Suppressor macrophage (primary cell): ENCODE results near the gene SH2B2.
"Not testable (repeated sequence)": the region's sequence is repeated elsewhere in the genome, so short reads cannot be mapped to it uniquely, and the experiment has no call there.

Experiments used
- DNase-seq, 4 experiments: peaks; one replicate each; pipeline ENCODE4 v3.0.0-alpha.2; 2020 to 2022

The SH2B2 gene

DNA sequence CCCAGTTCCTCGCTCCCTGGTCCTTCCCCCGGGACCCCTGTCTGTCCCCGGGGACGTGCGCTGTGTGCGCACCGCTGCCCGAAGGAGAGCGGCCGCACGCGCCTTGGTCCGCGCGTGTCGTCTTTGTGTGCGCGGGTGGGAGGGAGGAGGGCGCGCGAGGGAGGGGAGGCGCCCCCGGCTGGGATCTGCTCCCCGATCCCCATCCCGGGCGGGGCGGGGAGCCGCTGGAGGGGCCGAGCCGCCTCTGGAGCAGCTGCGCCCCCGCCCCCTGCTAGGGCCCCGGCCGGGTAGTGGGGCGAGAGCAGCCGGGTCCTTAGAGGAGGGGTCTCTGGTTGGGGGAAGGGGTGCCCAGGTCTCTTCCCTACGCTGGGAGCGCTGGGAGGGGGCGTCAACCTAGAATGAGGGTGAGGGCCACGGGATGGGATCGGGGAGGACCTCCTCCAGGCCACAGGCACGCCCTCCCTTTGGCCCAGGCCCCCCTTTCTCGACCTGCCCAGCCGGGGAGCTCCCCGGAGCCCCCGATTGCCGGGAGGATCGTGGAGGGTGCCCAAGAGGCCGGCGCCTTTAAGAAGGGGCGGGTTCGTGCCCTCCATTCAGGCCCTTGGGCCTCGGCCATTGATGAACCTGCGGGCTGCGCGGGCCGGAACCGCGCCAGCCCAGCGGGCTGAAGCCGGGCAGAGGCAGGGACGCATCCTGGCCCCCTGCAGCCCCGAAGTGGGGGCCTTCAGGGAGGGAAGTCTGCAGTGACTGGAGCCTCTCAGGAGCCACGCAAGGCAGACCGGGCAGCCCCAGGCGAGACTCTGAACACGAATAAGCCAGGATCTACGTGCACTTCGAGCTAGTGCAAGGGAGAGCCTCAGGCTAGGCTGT is 678 bp downstream of the SH2B2 start:
- DNase-seq: peak in 3 of 4 experiments; percentile 43 to 66 (median 54)

- DNase-seq: no peak
These were observed 1.3 kb downstream of the SH2B2 start for GRCh38 chr7:102287981-102288278.

- DNase-seq: peak; percentile 51 to 75 (median 71)
These were observed 1.7 kb downstream of the SH2B2 start for GRCh38 chr7:102288285-102288930.

GRCh38 chr7:102289057-102289456 is 2.4 kb downstream of the SH2B2 start:
- DNase-seq: peak in 1 of 4 experiments; percentile 37

DNA sequence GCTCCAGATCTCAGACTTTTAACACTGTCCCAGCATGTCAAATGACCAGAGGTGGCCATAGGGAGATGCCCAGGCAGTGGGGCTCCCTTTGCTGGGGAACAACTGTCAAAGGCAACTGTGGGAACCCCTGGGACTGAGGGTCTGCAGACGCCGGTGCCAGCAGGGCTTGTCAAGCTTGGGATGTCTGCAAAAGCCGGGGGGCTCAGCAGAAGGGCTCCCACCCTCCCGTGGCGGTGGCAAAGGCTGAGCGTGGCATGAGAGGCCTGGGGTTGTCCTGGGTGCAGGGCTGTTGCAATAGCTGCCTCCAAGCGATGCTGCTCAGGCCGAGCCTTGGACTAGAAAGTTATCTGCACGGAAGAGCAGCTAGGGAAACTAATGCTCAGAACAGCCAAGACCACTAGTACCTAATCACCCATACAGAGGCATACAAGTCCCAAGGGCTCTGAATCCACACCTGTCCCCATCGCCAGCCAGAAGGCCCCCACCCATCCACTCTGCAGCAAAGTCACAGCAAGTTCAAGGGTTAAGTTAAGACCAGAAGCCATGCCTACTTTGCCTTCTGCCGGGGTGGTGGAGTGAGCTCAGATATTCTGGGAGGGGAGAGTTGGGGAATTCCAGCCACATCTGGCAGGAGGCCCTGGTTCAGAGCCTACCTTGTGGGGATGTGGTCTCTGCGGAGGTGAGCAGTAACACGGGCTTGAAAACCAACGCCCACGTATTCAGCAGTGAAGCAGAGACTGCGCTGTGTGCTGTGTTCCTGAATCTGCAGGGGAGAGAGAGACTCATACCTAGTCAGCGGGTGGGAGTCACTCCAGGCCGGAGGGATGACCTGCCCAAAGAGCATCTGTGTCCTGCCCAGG is 4.6 kb downstream of the SH2B2 start:
- DNase-seq: no peak

DNA sequence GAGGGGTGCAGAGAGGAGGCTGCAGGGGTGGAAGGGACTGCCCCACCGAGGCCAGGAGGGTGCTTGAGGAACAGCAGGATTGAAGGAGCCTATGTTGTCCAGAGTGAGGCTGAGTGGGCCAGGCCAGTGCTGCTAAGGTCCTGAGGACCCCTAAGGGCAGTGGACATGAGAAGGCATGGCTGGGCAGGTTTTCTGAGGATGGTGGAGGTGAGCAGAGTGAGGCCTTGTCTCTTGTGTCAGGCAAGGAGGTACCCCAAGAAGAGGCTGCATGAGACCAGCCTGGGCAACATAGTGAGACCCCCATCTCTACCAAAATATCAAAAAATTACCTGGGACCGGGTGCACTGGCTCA is 5.2 kb downstream of the SH2B2 start:
- no peak for DNase-seq

GRCh38 chr7:102292813-102293798 is 6.4 kb downstream of the SH2B2 start:
- DNase-seq: peak in 1 of 4 experiments; percentile 17

DNA sequence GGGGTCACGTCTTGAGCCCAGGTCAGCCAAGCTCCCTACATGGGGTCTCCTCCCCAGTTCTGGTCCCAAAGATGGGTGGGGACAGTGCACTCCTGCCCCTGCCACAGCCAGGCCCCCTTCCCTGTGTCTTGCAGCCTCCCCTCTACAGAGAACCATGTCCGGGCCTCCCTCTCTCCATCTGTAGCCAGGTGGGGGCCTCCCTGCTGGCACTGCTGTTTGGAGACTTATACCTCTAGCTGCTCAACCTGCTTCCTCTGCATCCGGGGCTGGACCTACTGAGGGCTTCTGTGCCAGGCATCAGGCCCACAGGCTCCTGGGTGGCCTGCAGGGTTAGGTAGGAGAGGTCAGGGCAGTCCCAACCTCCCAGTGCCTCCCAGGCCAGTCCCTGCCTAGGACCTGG is 7.9 kb downstream of the SH2B2 start:
- no peak for DNase-seq

DNA sequence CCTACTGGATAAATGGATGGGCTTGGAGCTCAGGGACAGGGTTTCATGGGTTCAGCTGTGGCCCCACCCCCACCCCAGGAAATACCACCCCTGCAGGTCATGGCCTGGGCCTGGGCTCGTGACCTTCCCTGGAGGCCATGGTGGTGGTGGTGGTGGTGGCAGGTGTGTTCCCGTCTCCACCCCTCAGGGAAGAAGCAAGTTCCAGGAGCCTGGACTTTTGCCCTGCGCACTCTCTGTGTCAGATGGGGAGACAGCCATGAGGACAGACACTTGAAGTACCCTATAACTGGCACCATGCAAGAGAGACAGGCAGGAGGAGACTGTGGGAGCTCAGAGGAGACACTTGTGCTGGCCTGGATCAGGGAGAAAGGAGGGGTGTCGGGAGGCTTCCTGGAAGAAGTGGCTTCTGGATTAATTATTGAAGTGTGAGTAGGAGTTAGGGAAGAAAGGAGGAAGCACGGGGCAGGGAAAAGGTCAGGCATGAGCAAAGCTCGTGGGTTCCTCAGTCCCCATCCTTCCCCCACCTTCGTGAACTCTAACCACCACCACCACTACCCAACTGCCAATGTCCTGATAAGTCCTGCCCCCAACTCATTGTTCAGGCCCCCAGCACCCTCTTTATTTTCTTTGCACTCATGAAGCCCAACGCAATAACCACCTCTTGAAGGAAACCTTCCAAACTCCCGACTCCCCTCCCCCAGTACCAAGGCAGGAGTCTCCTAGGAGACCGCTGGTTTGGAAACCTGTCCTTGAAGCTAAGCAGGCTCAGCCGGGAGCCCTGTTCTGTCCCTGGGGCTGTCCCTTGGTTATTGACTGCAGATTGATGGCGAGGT is 8.9 kb downstream of the SH2B2 start:
- peak in 3 of 4 experiments; percentile 48 to 55 (median 52) for DNase-seq

DNA sequence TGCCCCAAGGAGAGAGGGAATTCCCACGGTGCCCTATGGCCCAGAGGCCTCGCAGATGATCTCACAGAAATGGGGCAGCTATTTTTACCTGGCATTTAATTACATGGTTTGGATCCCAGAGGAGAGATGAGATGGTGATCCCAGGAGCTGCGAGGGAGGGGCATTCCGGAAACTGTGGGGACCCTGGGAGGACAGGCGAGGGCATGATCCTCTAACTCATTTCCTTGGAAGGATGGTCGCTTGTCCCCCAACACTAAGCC is 9.4 kb downstream of the SH2B2 start:
- no peak for DNase-seq

GRCh38 chr7:102296514-102296913 is 9.8 kb downstream of the SH2B2 start:
- no peak for DNase-seq

- DNase-seq: no peak
These were observed 11.0 kb downstream of the SH2B2 start for GRCh38 chr7:102297487-102298218.

DNA sequence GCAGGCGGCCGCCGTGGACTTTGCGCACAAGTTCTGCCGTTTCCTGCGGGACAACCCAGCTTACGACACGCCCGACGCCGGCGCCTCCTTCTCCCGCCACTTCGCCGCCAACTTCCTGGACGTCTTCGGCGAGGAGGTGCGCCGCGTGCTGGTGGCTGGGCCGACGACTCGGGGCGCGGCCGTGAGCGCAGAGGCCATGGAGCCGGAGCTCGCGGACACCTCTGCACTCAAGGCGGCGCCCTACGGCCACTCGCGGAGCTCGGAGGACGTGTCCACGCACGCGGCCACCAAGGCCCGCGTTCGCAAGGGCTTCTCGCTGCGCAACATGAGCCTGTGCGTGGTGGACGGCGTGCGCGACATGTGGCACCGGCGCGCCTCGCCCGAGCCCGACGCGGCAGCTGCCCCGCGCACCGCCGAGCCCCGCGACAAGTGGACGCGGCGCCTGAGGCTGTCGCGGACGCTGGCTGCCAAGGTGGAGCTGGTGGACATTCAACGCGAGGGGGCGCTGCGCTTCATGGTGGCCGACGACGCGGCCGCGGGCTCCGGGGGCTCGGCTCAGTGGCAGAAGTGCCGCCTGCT is 14.1 kb downstream of the SH2B2 start:
- DNase-seq: no peak

DNA sequence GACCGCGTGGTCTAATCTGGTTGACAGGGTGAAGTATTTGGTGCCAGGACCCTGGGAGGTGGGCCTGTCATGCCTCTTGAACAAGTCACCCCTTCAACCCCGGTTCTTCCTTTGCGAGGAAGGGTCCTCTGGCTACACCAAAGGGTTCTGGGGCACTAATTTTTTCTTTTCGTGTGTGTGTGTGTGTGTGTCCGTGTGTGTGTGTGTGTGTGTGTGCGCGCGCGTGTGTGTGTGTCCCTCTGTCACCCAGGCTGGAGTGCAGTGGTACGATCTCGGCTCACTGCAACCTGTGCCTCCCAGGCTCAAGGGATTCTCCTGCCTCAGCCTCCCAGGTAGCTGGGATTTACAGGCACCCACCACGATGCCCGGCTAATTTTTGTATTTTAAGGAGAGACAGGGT is 14.7 kb downstream of the SH2B2 start:
- DNase-seq: not testable (repeated sequence)

DNA sequence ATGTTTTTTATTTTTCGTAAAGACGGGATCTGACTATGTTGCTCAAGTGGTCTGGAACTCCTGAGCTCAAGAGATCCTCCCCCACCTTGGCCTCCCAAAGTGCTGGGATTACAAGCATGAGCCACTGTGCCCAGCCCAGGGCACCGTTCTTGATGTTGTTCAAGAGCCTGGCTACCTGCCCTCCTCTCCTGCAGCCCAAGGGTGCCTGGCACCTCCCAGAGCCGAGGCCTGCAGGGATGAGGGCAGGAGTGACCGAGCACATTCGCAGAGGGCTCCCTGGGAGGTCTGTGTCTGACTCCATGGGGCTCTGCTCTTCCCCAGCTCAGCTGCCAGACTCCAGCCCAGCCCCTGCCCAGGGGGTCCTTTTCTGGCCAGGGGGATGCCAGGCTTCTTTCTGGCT is 15.4 kb downstream of the SH2B2 start:
- DNase-seq: no peak

DNA sequence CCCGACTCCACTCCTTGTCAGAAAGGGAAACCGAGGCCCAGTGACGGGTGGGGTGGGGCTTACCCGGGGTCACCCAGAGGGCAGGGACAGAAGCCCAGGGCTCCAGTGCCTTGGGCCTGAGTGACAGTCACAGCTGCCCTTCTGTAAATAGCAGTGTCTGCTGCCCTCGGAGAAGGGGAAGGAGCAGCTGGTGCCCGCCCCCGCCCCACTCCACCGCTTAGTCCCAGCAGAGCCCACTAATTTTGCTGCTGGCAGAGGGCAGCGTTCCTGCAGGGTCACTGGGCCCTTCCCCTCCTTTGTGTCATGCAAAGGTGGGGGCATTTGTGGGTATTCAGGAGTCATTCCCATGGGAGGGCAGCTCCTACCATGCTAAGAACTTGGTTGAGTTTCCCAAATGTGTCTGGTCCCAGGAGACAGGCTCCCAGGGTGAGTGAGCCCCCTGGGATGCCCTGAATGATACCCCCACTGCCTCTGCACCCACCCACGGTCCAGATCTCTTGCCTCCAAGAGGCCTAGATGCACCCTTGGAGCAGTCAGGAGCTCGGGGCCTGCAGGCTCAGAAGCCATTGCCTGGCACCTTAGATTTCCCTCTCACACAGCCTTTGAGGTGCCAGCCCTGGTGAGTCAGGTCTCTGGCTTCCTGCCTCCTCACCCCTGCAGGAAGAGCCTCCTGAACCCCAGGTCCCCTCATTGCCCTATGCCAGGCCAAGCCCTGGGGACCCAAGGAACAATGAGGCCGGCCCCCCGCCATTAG is 17.2 kb downstream of the SH2B2 start:
- DNase-seq: peak; percentile 30 to 70 (median 60)

GRCh38 chr7:102304668-102305067 is 18.0 kb downstream of the SH2B2 start:
- DNase-seq: no peak

DNA sequence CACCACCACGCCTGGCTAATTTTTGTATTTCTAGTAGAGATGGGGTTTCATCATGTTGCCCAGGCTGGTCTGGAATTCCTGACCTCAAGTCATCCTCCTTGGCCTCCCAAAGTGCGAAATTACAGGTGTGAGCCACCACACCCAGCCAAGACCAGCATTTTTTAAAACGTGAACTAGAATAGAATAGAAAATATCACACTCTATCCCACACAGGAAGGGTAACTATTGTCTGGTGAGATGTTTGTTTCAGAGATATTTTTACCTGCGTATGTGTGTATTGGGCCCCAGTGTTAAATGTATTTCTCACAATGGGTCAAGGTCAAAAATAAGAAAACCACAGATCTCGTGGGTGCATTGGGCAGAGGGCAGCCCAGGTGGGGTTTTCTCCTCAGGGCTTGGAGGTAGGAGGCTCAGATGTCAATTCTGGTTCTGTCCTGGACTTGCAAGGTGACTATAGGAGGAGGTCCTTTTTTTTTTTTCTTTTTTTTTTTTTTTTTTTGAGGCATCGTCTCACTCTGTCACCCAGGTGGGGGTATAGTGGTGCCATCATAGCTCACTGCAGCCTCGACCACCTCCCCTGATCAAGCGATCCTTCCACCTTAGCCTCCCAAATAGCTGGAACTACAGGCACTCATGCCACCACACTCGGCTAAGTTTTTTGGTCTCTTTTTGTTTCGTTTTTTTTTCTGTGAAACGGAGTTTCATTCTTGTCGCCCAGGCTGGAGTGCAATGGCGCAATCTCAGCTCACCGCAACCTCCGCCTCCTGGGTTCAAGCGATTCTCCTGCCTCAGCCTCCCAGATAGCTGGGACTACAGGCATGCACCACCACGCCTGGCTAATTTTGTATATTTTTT is 19.0 kb downstream of the SH2B2 start:
- DNase-seq: no peak
